Fibroblast of skin of right biceps (primary cell): Measurements from ENCODE around the gene ZNF79.

Experiments used
- DNase-seq: peaks from one replicate; pipeline ENCODE4 v3.0.0-alpha.2; 2013

ZNF79 gene

GRCh38 chr9:127398715-127399400 is 25.3 kb upstream of the ZNF79 start:
- DNase-seq: no peak

- no peak for DNase-seq
Observed at GRCh38 chr9:127399736-127400269, 24.4 kb upstream of the ZNF79 start.

DNA sequence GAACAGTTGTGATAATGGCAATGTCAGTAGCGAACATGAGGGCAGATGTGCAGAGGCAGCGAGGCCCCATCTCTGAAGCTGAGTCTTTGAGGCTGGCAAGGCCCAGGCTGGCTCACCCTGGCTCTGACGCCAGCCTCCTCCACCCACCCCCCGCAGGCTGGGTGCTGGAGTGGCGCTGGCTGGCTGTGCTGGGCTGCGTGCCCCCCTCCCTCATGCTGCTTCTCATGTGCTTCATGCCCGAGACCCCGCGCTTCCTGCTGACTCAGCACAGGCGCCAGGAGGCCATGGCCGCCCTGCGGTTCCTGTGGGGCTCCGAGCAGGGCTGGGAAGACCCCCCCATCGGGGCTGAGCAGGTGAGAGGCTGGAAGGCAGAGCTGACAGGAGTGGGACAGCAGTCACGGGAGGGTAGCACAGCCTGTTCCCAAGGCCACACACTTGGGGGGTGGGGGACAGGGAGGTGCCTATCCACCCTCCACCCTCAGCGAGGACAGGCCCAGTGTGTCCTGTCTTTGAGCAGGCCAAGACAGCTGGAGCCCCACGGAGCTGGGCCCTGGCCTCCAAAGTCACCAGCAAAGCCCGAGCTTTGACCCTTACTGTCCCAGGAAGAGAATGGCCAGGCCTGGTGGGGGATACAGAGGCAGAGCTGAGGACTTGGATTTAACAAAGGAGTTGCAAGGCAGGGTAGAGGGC is 21.6 kb upstream of the ZNF79 start:
- DNase-seq: no peak

DNA sequence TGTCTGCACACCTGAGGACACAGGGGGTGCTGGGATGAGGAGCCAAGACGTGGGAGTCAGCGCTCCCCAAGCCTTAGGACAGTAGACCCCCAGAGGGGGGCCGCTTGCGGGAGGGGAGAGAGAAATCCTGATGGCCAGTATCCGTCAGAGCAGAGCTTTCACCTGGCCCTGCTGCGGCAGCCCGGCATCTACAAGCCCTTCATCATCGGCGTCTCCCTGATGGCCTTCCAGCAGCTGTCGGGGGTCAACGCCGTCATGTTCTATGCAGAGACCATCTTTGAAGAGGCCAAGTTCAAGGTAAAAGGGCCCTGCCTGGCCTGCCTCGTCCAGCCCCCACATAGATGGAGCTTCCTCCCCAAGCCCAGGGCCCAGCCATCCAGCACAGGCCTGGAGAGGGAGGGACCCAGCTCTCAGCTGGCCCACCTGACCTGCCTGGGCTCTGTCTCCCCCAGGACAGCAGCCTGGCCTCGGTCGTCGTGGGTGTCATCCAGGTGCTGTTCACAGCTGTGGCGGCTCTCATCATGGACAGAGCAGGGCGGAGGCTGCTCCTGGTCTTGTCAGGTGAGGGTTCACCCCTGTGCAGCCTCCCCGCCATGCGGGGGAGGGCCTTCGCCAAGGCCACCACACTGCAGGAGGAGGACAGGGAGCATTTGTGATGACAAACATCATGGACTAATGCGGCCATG is 20.5 kb upstream of the ZNF79 start:
- DNase-seq: no peak

DNA sequence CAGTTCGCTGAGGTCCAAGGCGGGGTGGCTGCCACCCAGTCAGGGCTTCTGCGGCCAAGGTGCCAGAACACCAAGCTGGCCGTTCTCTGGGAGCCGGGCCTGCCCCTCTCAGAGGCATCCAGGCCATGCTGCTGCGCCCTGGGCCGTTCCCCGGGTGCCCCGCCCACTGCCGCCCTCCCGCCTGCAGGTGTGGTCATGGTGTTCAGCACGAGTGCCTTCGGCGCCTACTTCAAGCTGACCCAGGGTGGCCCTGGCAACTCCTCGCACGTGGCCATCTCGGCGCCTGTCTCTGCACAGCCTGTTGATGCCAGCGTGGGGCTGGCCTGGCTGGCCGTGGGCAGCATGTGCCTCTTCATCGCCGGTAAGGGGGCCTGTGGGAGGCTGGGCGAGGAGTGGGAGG is 19.6 kb upstream of the ZNF79 start:
- no peak for DNase-seq

DNA sequence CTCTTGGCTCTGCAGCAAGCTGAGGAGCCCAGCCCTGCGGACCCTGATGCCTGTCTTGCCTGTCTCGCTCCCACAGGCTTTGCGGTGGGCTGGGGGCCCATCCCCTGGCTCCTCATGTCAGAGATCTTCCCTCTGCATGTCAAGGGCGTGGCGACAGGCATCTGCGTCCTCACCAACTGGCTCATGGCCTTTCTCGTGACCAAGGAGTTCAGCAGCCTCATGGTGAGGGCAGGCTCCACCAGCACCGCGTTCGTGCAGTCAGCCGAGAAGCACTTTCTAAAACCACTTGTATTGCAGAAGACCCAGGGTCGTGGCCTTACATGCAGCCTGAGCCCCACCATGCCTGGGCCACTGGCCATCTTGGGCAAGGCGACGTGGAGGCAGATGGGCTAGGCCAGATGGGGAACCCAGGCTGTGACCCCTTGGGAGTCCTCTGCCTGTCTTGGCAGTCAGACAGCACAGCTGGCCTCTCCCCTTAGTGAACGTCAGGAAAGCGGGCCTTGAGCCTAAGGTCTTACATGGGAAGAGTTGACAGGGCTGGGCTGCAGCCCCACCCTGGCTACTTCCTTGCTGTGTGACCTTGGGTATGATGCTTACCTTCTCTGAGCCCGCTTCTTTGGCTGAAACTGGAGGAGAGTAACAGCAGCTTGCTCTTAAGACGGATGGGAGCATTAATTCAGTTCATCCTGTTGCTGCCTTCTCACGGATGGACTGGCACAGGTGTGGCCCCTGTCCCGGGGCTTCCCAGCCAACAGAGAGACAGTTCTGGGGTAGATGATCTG is 18.6 kb upstream of the ZNF79 start:
- no peak for DNase-seq

DNA sequence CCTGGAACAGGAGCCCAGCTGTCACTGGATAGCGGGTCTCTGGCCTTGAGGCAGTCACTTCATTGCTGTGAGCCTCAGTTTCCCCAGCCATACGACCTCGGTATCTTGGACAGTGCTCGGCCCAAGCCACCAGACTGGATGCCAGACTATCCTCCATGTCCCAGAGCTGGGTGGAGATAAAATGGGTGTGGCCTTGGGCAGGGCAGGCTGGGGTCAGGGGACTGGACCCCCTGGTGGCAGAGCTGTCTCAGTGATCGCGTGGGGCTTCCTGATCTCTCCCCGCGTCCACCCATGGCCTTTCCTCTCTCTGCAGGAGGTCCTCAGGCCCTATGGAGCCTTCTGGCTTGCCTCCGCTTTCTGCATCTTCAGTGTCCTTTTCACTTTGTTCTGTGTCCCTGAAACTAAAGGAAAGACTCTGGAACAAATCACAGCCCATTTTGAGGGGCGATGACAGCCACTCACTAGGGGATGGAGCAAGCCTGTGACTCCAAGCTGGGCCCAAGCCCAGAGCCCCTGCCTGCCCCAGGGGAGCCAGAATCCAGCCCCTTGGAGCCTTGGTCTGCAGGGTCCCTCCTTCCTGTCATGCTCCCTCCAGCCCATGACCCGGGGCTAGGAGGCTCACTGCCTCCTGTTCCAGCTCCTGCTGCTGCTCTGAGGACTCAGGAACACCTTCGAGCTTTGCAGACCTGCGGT is 17.2 kb upstream of the ZNF79 start:
- no peak for DNase-seq

DNA sequence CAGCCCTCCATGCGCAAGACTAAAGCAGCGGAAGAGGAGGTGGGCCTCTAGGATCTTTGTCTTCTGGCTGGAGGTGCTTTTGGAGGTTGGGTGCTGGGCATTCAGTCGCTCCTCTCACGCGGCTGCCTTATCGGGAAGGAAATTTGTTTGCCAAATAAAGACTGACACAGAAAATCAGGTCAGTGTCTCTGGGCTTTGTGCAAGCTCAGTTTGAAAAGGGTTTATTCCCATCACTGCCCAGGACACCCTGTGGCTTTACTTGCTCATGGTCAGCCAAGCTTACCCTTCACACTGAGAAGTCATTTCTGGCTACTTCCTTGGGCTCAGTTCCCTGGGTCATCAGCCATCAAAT is 16.7 kb upstream of the ZNF79 start:
- no peak for DNase-seq

DNA sequence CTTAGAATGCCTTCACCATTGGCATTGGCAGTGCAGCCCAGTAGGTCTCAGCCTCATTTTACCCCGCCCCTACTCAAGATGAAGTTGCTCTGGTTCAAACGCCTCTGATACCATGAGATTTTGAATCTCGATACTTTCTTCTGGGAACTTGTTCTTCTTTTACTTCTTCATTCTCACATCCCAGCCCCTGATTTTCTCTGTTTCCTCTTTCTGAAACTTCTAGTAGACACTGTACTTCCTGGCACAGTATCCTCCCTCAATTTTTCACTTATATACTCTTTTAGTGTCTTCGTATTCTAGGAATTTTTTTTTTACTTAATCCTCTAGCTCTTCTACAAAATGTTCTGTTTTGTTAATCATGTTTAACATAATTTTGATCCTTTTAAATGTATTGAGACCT is 13.1 kb upstream of the ZNF79 start:
- DNase-seq: no peak

DNA sequence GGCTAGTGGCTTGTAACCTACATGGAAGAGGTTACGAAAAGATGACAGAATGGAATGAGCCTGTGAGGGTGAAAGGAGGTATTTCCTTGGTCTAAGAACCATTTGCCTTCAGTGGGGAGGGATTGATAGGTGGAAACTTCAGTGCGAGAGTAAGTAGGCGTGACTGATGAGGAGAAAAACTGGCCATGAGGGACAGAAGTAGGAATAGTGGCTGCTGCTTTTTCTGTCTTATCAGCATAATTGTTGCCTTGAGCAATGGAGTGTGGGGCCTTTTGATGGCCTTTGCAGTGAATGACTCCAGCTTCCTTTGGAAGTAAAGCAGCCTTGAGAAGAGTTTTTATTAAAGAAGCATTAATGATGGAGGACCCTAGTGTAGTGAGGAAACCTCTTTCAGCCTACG is 9.0 kb upstream of the ZNF79 start:
- no peak for DNase-seq

DNA sequence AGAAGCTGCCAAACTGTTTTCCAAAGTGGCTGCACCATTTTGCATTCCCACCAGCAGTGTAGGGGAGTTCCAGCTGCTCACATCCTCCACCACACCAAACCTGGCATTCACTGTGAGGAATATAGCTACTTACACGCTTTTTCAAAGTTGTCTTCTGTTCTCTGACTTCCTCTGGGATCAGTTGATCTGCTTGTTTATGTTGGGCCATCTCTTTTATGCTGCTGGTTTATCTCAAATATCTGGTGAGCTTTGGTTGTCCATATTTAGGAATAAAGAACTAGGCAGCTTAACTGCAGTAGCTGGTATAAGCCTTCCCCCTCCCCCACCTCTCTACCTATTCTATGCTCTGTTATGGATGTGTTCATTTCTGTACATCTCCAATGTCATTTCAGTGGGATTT is 8.5 kb upstream of the ZNF79 start:
- no peak for DNase-seq

GRCh38 chr9:127417131-127418036 is 6.8 kb upstream of the ZNF79 start:
- peak; percentile 42 for DNase-seq

- DNase-seq: peak; percentile 19
Observed at GRCh38 chr9:127418037-127418471, 6.1 kb upstream of the ZNF79 start.

GRCh38 chr9:127419348-127419747 is 4.8 kb upstream of the ZNF79 start:
- DNase-seq: no peak

GRCh38 chr9:127421057-127421456 is 3.1 kb upstream of the ZNF79 start:
- DNase-seq: no peak

DNA sequence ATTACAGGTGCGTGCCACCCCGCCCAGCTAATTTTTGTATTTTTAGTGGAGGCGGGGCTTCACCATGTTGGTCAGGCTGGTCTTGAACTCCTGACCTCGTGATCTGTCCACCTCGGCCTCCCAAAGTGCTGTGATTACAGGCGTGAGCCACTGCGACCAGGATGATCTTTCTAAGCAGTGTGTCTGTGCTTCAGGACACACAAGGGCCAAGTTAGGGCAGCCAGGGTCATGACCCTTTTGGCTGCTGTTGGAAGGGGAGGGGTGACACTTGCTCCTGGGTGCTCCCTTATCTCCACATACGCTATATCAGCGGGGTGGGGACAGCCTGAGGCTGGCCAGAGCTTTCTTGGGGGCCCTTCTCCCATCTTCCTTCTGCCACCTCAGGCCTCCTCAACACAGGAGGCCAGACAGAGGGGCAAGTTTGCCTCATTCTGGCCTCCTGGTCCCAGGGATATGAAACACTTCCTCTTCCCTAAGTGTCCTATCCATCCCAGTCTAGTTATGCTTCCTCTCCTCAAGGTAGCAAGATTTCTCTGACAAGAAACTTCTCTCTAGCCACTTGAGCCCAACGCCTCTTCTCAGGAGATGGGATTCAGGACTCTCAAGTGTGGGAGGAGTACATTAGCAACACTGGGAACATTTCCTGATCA is 1.9 kb upstream of the ZNF79 start:
- no peak for DNase-seq

DNA sequence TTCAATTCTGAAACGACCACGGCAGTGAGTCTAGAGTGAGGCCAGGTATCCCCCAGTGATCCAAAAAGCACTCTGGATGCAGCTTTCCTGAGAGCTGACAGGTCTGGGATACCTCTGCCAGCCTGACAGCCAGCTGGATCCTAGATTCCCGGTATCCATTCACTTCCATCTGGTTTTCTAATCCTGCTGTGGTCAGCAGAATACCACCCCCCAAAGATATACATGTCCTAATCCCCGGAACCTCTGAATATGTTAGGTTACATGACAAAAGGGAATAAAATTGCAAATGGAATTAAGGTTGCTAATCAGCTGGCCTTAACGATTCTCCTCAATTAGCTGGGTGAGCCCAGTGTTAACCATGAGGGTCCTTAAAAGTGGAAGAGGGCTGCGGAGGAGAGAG is 1.4 kb upstream of the ZNF79 start:
- DNase-seq: no peak

DNA sequence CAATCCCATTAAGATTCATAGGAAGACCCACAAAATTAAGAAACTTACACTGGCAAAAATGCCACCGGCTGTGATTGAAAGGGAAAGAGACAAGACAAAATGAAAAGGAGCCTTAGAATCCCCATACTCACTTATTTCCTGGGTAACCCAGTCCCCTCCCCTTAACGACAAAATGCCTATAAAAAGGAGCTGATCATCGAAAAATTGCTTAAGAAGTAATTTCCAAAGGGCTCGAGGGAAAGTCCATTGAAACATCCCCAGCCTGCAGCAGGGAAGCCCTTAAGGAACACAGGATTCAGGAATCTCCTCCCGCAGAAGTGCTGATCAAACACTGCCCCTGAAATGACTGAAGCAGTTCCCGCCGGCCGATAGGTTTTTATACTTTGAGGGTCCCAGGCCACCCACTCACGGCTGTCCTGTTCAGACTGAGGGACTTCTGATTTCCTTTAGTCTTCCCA is 677 bp upstream of the ZNF79 start:
- DNase-seq: no peak

- DNase-seq: no peak
Observed at GRCh38 chr9:127424676-127424999, 456 bp downstream of the ZNF79 start.

DNA sequence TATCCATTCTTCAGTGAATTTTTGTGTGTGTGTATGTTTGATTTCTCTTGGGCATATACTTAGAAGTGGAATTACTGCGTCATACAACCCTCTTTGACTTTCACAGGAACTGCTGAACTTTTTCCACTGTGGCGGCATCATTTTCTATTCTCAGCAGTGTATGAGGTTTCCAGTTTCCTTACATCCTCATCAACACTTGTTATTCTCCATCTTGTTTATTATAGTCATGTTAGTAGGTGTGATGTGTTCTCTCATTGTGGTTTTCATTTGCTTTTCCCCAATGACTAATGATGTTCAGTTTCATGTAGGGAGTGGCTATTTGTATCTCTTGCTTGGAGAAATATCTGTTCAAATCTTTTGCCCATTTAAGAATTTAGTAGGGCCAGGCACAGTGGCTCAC is 2.6 kb downstream of the ZNF79 start:
- no peak for DNase-seq

- DNase-seq: no peak
Observed at GRCh38 chr9:127428348-127428747, 4.2 kb downstream of the ZNF79 start.
